HG03066 (cell line): ENCODE measurements around the gene NCOR1.

Source experiments
- ATAC-seq: cut with Tn5 transposase; IDR thresholded peaks from one replicate; pipeline ENCODE4 v1.9.1; 2021; ENCODE audit warnings: low read depth; ENCODE audit not compliant: unreplicated experiment

NCOR1 gene

DNA sequence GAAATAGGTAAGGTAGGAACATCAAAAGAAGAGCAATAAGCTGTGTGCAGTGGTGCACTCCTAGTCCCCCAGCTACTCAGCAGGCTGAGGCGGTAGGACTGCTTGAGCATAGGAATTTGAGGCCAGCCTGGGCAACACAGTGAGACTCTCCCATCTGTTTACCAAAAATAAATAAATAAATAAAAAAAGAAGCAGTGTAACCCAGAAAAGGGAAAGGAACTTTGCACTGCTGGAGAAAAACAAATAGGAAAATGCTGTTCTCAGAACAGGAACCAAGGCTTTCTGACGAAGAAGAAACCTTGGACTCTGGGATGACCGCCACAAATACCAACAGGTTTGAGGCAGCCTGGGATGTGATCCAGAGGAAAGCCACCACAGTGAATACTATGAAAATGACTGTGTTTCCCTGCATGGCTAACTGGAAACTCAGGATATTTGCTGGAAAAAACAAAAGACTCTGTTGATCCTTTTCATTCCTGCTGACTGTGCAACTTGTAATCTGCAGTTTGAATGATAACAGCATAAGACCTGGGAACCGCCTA lies 174.6 kb downstream of the NCOR1 start:
- ATAC-seq, result no peak

DNA sequence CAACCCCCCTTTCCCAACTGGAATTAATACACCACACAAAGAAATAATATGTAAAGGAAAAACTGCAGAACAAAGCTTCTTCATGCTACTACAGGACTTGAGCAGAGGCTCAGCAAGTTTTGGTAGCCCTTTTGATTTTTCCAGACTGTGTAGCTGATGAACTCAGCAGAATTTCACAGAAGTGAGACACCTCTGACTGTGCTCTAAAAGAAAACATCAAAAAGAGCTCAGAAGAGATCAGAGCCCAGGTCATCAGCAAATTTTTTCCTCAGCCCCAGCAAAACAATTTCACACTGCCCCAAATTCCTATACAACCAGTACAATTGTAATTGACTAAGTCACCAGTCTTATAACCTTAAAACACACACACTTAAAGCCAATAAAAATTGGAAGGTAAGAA lies 177.7 kb downstream of the NCOR1 start:
- no peak for ATAC-seq

DNA sequence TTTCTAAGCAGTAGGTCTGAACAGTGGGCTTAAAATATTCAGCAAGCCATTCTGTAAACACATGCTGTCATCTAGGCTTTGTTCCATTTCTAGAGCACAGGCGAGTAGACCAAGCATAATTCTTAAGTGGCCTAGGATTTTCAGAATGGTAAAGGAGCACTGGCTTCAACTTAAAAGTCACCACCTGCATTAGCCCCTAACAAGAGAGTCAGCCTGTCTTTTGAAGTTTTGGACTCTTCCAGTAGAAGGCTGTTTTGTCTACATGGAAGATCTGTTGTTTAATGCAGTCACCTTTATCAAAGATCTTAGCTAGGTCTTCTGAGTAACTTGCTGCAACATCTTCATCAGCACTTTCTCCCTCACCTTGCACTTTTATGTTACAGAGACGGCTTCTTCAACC lies 179.1 kb downstream of the NCOR1 start:
- ATAC-seq, result no peak

DNA sequence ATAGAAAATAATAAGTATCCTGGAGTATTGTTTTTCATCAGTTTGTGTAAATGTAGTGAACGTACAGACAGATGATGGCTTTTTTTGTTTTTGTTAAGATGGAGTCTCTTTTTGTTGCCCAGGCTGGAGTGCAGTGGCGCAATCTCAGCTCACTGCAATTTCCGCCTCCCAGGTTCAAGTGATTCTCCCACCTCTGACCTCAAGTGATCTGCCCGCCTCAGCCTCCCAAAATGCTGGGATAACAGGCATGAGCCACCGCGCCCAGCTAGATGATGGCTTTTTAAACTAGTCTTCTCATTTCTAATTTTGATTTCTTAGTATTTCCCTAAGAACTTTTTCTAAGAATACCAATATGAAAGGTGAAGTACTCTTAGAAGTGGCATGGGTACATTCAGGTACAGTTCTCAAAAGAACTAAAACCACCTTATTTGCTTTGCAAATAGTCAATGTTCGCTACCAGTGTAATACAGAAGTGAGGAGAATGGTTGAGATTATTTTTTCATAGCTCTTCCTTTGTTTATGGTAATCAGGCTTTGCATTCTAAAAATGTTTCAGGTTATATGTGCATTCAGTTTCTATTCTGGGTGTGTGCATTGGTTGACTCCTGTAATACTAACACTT lies 181.5 kb downstream of the NCOR1 start:
- ATAC-seq, result no peak

DNA sequence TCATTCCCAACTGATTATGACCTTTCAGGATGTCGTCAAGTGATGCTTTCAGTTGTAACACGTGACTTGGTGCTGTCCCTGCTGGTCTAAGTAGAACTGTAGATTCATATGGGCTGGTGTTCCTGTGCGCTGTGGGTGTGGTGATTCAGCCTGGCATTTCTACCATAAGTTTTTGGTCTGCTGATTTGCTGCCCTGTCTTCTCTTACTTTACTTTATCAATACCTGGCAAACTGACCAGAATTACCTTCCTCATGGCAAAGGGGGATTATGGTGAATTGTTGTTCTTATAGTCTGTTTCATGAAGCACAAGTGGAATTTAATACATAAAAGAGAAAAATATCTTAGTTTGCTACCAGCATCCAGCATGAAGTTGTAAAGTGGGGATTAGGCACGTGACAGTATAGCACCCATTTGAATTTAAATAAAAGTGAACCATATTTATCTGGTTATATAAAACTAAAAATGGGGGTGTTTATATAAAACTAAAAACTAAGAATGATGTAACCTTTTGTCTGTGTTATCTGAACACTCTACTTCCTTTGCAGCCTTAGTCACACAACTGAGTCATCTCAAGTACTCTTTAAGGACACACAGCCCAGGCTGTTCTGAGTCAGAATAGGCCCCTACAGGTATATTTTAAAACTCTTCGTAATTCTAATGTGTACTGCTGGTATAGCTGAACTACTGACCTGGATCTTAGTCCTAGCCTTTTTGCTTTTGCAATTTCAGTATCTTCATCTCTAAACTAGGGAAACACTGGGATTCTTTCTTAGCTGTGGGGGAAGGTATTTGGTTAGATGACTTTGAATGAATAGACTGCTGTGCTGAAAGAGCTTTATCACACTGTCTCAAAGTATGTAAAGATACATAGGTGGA lies 187.4 kb downstream of the NCOR1 start:
- ATAC-seq, result no peak

DNA sequence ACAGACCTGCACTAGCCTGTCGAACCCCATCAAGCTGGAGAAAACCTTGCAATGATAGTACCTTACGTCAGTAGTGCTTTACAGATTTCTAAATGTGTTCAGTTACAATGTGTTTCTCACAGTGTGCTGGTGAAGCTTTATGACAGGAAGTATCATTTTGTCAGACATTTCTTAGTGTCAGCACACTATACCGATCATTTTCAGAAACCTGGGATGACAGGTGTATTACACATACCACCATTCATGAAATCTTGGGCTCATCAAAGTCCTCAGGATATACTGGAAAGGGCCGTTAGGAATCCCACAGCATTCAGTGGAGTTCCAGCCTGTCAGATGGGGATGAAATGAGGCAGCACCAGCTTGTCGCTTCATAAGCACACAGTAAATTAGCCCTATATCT lies 188.4 kb downstream of the NCOR1 start:
- no peak for ATAC-seq

DNA sequence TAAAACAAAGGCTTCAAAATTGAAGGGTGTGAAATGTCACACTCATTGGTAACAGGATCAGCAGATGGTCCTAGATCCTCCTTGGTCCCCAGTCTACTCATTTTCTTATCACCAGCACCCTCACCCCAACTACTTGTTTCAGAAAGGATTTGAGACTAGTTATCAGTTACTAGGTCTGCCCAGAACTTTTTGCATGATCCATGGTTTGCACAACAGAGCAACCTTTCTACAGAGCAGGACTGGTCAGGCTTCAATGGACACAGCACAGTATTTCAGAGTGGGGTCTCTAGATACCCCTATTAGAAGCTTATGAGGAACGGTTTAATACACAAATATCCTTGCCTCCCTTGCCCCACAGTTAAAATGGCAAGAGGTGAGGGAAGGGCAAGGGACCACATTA lies 190.1 kb downstream of the NCOR1 start:
- no peak for ATAC-seq

DNA sequence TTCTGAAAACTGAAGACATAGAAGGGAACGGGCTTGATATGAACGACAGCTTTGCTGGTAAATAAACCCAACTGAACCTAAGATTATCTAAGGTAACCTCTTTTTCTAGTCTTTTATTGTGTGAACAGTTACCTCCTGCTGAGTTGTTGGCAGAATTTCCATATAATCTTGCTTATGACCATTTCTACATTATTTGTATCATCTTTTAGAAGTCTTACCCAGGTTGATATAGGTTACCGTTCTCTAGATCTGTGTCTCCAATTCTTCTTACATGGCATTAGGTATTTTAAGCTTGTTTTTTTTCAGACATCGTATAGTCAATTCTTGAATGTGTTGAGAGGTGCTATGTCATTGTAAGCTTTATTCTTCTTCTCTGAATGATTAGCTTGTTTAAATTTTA lies 191.5 kb downstream of the NCOR1 start:
- no peak for ATAC-seq

DNA sequence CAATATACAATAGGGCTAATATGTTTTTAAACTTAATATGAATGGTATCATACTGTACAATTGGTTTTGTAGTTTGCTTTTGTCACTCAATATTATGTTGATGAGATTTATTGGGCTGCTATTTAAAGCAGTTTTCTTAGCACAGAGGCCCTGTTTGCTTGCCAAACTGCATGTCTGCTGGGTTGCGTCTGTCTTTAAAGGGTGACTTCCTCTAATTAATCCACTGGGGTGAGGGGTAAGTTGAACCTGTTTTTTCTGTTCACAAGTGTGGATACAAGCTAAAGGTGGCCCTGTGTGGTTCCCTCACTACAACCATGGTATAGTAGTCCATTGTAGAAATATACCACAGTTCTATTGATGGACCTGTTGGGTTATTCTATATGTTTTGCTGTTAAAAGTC lies 196.0 kb downstream of the NCOR1 start:
- ATAC-seq, result no peak

DNA sequence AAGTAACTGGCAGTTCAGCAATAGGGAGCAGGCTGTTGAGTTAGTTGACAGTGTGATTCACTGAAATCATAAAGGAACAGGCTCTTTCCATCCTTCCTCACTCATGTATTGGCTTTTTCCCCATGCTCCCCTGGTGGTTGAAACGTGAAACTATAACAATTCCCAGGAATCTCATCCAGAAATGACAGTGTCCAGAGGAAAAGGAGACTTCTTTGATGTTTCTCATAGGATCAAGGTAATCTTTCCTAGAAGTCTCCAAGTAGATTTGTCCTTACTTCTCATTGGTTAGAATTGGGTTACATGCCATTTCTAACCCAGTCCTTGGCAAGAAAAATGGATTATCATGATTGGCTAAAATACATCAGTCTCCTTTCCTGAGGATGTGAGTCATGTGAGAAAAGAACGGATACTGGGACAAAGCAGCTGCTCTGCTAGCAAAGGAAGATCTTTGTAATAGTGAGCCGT lies 201.4 kb downstream of the NCOR1 start:
- no peak for ATAC-seq

DNA sequence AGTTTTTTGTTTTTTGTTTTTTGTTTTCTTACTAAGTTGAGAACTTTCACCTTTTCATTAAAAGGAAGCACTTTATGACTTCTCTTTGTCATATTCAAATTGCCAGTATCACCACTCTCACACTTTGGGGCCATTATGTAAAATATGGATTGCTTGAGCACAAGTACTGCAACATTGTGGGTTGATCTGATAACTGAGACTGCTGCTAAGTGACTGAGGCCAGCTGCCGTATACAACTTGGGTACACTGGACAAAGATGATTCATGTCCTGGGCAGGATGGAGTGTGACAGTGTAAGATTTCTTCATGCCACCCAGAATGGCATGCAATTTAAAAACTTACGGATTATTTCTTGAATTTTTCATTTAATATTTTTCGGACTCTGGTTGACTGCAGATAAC lies 207.9 kb downstream of the NCOR1 start:
- ATAC-seq, result no peak

DNA sequence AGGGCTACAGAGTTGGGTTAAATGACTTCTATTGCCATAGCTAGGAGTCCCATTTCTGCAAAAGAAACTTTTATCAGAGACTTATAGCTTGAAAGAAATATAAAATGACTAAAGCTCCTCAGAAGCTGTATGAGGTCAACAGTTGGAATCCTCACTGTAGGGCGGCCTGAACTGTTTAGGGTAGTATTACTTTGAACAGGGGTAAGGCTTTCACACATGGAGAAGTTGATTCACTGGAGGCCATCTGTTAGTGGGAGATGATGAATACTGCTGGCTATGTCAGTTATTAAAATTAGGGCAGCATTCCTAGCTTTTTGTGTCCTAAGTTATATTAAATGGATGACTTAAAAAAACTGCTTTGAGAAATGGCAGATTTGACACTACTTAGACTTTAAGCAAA lies 209.7 kb downstream of the NCOR1 start:
- ATAC-seq, result no peak

DNA sequence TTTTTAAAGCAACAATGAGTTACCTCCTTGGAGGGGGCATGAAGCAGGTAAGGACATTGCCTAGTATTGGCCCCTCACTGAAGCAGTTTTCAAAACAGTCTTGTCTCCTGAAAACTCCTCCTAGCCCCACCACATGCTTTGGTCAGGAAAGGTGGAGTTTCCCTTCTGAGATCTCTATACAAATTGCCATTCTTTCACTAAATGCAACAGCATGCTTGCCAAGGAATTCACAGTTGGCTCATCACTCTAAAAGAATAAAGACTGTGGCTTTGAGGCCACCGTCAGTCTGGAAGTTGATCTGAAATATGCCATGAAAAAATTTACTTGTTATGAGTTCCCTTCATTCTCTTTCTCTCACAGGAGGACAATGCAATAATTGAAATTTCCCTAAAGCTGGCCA lies 211.5 kb downstream of the NCOR1 start:
- no peak for ATAC-seq

DNA sequence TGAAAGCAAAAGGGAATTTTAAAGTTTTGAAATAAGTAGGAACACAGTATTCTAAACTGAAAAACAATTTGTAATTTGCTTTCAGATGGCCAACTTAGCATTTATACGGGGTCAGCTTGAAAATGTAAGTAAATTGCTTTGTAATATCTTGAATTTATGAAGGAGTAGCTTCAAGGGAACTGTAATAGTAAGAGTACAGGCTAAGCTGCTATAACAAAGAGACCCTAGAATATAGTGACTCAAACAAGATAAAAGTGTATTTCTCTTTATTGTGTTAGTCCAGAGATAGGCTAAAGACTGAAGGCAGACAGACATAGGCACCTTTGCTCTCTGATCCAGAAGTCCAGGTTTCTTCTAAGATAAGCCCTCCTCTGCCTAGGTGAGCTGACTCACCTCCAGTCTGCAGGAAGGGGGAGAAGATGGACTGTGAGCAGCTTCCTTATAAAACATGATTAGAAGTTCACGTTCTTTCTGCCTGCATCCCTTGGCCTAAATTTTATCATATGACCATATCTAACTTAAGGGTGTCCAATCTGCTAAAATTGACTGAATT lies 212.6 kb downstream of the NCOR1 start:
- no peak for ATAC-seq

DNA sequence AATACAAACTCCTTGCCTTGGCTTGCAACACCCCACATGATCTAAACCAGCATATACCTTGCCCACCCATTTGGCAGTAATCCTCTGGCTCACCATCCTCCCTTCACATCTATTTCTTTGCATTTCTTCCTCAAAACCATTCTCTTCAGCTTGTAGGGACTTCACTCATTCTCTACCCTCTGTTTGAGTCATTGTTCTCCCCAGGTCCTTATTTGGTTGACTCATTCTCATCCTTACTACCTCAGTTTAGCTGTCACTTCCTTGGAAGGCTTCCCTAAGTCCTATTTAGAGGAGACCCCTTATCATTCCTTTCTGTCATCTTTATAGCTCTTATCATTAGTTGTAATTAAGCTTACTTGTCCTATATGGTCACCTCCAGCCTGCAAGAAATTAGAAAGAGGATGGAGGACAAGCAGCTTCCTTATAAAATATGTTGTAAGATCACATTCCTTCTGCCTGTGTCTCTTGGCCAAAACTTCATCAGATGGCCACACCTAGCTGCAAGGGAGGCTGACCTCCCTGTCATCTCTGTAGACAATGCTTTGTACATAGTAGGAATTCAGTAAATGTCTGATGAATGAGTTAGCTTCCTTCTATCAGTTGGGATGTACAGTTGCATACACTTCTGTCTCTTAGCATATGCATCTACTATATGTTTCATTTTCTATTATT lies 214.0 kb downstream of the NCOR1 start:
- no peak for ATAC-seq

DNA sequence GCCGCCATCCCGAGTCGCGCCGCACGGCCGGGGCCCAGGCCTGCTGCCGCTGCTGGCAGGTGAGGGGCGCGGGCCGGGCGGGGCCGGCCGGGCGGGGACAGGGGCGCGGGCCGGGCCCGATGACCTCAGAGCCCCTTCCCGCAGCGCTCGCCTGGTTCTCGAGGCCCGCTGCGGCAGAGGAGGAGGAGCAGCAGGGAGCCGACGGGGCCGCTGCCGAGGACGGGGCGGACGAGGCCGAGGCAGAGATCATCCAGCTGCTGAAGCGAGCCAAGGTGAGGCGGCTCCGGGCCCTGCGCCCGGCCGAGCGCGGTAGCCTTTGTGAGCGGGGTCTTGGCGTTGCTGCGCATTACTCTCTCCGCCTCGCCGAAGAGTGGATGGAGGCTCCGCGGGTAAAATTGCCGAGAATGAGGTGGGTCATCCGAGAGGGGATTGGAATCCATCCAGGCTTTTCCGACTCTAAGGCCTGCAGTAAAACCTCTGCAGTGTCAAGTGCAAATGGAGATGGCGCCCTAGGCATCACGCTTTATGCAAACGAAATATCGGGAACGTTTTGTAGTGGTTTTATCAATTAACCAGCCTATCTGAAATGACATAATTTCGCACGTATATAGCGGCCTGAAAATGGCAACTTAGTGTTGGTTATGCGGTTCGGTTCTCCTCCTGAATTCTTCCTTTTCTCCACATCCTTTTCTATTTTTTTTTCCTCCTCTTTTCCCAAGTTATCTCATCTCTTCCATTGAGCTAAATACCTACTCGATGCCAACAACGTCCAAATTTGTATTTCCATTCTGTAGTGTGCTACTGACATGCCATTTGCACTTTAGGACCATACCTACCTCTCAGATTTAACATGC lies 215.1 kb downstream of the NCOR1 start:
- peak; percentile 29 for ATAC-seq

DNA sequence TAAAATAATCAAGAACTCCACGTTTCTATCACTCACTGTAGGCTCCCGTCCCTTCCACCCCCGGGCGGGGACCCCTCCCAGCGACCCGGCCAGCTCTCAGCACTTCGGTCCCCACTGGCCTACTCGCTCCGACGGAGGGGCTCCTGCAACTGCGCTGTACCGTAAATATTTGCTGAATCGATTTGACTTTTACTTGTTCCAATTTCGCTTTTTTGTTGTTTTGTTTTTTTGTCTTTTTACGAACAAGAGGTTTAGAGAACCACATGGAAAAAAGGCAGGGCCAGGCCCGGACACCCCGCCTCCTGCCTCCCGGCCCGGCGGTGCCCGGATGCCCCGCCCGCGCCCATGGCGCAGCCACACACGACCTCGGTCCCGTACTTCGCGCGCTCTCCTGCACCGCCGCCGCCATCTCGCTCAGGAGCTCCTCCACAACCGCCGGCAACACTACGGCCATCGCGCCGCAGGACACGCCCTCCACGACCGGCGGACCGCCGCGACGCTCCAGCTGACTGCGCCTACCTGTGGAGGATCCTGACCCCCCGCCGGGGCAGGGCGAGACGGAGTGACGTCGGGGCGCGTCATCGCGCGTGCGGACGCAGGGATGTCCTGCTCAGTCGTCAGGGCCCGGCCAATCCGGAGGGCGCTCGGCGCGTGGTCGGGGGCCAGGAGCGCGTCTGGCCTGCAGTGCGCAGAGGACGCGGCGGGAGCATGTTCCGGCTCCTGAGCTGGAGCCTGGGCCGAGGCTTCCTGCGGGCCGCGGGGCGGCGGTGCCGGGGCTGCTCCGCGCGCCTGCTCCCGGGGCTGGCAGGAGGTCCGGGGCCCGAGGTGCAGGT lies 216.0 kb downstream of the NCOR1 start, which contains the start of the genes TTC19 and ZSWIM7:
TTC19 (plus strand) TSS at position 684 of the 833 bp plus-strand sequence; CDS start at position 709, 25 bp downstream.
ZSWIM7 (minus strand) TSS at position 564 of the 833 bp plus-strand sequence; CDS start at position 454, 110 bp downstream.
- ATAC-seq, result peak; percentile 88

DNA sequence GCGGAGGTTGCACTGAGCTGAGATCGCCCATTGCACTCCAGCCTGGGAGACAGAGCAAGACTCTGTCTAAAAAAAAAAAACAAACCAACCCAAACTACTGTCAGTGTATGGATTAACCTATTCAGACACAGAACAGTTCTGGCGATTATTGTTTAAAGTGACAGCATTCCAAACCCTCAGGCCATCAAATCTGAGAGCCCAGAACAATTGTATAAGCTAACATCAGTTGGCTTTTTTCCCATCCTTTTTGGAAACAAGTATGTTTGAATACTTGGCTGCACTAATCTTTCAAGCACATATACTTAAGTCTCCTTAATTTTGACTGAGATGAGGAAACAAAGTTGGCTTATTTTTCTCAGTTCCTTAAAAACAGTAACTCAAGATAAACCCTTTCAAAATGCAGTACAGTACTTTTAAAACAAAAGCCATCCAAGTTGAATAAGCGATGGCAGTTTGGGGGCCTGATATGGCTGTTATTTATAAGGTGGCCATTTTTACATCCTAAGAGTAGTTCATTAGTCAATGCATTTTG lies 217.2 kb downstream of the NCOR1 start:
- ATAC-seq, result no peak

DNA sequence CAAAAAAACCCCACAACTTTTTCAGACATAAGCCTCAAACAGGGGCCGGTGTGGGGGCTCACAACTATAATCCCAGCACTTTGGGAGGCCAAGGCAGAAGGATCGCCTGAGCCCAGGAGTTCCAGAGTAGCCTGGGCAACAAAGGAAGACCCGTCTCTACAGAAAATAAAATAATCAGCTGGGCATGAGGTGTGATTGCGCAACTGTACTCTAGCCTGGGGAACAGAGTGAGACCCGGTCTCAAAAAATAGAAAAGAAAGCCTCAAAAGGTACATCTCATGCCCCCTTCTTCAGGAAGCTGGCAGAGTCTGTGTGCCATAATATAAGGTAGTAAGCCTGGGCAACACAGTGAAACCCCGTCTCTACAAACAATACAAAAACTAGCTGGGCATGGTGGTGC lies 219.0 kb downstream of the NCOR1 start:
- ATAC-seq, result no peak
